K562 (cell line): ENCODE data around the gene MRGPRX3. TPM values are rescaled to one million over a fixed set of nuclear protein-coding genes. Genes with fewer than 3 reads are reported as not detected.
A peak's percentile ranks its signal among the peaks of the same experiment; 100 is the strongest.

Experiments
- ATAC-seq: fragments of 200-7000 bp; cut with Tn5 transposase; 3 replicates; pipeline ENCODE4 v1.9.1; 2020; ENCODE audit warnings: moderate library complexity
- BruUV-seq: library from RNA; stranded (reverse); fragments of 400-500 nt; replicated peaks from 2 replicates; lab custom pipeline; 2021; lab: Mats Ljungman, UMichigan
- CTCF ChIA-PET: fragments of 300-600 bp; formaldehyde crosslinking; extraction: SDS; loops from one replicate; lab custom pipeline; 2021; ENCODE audit warnings: low intra/inter-chr PET ratio; lab: Yijun Ruan, JAX
- POLR2A ChIA-PET: fragments of 300-600, 350-650 bp; sonication (Branson Sonifier 250); formaldehyde crosslinking; extraction: SDS; loops from one replicate; lab custom pipeline; 2021; ENCODE audit warnings: antibody characterized with exemption, inconsistent platforms; lab: Yijun Ruan, JAX
- DNase-seq, 4 experiments: peaks; one replicate each; pipeline versions ENCODE4 v3.0.0 to v3.0.0-alpha.2; 2011 to 2018; ENCODE audit warnings: low spot score in 3 of 4, mixed read lengths in 3 of 4; ENCODE audit errors: extremely low read depth in 1 of 4
- FAIRE-seq: peaks from 2 replicates; lab custom pipeline; 2011; peaks lifted over from hg19 to GRCh38; lab: Jason Lieb, UNC
- H2AFZ ChIP-seq: 2 replicates; pipeline ENCODE4 v1.6.0; 2011; ENCODE audit warnings: low read depth, low read length, control low read depth, inconsistent platforms
- H3K27ac ChIP-seq: fragments of 200-600 bp; 3 replicates; pipeline ENCODE4 v1.8.0; 2011; ENCODE audit warnings: low read depth, mild to moderate bottlenecking, control low read depth, inconsistent platforms, low read length, moderate library complexity, mixed read lengths; ENCODE audit errors: extremely low read depth
- H3K27me3 ChIP-seq, 2 experiments: fragments of 300-600 bp in 1 of 2; 2 replicates in 1 of 2; 3 replicates in 1 of 2; pipeline versions ENCODE4 v1.6.0 to v1.8.0; 2011; ENCODE audit warnings: inconsistent platforms in 2 of 2, low read length in 2 of 2, mild to moderate bottlenecking in 1 of 2, mixed read lengths in 1 of 2, moderate library complexity in 1 of 2; ENCODE audit not compliant: control insufficient read depth in 2 of 2, insufficient read depth in 2 of 2
- H3K36me3 ChIP-seq: fragments of 300-600 bp; 3 replicates; pipeline ENCODE4 v1.8.0; 2011; ENCODE audit warnings: mild to moderate bottlenecking, low read length, inconsistent platforms; ENCODE audit not compliant: control insufficient read depth, insufficient read depth
- H3K4me1 ChIP-seq, 2 experiments: fragments of 200-600 bp in 1 of 2; replicated peaks in 1 of 2; 2 replicates in 1 of 2; 3 replicates in 1 of 2; pipeline versions ENCODE4 v1.5.1 to v1.8.0; 2011; ENCODE audit warnings: inconsistent platforms in 2 of 2, low read length in 2 of 2, mild to moderate bottlenecking in 1 of 2, mixed read lengths in 1 of 2, moderate library complexity in 1 of 2; ENCODE audit not compliant: control insufficient read depth in 2 of 2, insufficient read depth in 2 of 2
- H3K4me2 ChIP-seq: 2 replicates; pipeline ENCODE4 v1.6.1; 2011; ENCODE audit warnings: low read length, control low read depth, inconsistent platforms, mixed read lengths; ENCODE audit not compliant: insufficient read depth
- H3K4me3 ChIP-seq: fragments of 200-600 bp; sonication (generic), shearing (Covaris generic); 2 replicates; pipeline ENCODE4 v1.5.1; 2016; ENCODE audit warnings: control low read depth, inconsistent platforms
- H3K79me2 ChIP-seq: fragments of 200-600 bp; 3 replicates; pipeline ENCODE4 v1.8.0; 2011; ENCODE audit warnings: low read length, inconsistent platforms; ENCODE audit not compliant: control insufficient read depth, insufficient read depth
- H3K9ac ChIP-seq, 2 experiments: 2 replicates each; pipeline versions ENCODE4 v1.6.0 to v1.6.1; 2011; ENCODE audit warnings: low read depth in 2 of 2, low read length in 2 of 2, control low read depth in 1 of 2, inconsistent platforms in 1 of 2, mild to moderate bottlenecking in 1 of 2, mixed read lengths in 1 of 2; ENCODE audit not compliant: insufficient read depth in 1 of 2
- H3K9me1 ChIP-seq: one replicate; pipeline ENCODE4 v1.6.0; 2011; ENCODE audit warnings: inconsistent platforms, mild to moderate bottlenecking, low read length, moderate library complexity; ENCODE audit not compliant: control insufficient read depth, insufficient read depth
- H3K9me3 ChIP-seq: replicated peaks from 2 replicates; pipeline ENCODE4 v1.5.1; 2011; ENCODE audit warnings: low read depth, low read length, inconsistent platforms; ENCODE audit not compliant: control insufficient read depth, insufficient read depth
- H4K20me1 ChIP-seq: replicated peaks from 2 replicates; pipeline ENCODE4 v1.6.1; 2011; ENCODE audit warnings: low read length, inconsistent platforms, mixed read lengths; ENCODE audit not compliant: control insufficient read depth, insufficient read depth
- CTCFL ChIP-seq: IDR thresholded peaks from 2 replicates; pipeline ENCODE4 v1.6.1; 2011; ENCODE audit warnings: borderline replicate concordance, low read depth, mild to moderate bottlenecking, moderate library complexity, low read length; ENCODE audit not compliant: insufficient read depth, poor library complexity, severe bottlenecking
- DEAF1 ChIP-seq: fragments of 450-650 bp; formaldehyde crosslinking; IDR thresholded peaks from 2 replicates; pipeline ENCODE4 v1.4.0; 2020; ENCODE audit warnings: mild to moderate bottlenecking, moderate library complexity
- SMARCA4 ChIP-seq: fragments of 450-650 bp; IDR thresholded peaks from 2 replicates; pipeline ENCODE4 v1.6.1; 2016
- SMC3 ChIP-seq: conservative IDR thresholded peaks from 2 replicates; pipeline ENCODE4 v1.6.1; 2011; ENCODE audit warnings: low read depth, low read length, improper control_type of control experiment; ENCODE audit not compliant: insufficient read depth
- WGBS: fragments of 100-300 bp; shearing (Covaris generic); methylation state at CpG from one replicate; pipeline ENCODE4 v1.1.6; 2016; ENCODE audit warnings: low coverage, mixed read lengths; ENCODE audit not compliant: insufficient coverage; ENCODE audit errors: missing lambda C conversion rate; 5-methylcytosine and 5-hydroxymethylcytosine counted together
- in situ Hi-C: fragments of 300-500 bp; cut with MboI; formaldehyde crosslinking; loops from 4 replicates; pipeline ENCODE4 v1.15.0; 2018; ENCODE audit warnings: inconsistent platforms, mixed read lengths
- intact Hi-C: fragments of 100-400 bp; cut with micrococcal nuclease; formaldehyde crosslinking; loops from 2 replicates; pipeline ENCODE4 v1.14.2; 2022
- polyA plus RNA-seq, 8 experiments: library from polyadenylated mRNA; depleted of rRNA in 4 of 8; stranded (reverse) in 5 of 8; unstranded in 3 of 8; fragments of >200 nt; fragmentation: Nextera tagmentation in 2 of 8; fragmentation: Illumina TruSeq in 1 of 8; extraction: Ambion mirVana in 2 of 8; extraction: Trizol in 1 of 8; gene quantifications; 2 replicates each; pipeline versions ENCODE4 v1.2.1 to v1.2.3, GENCODE V29; 2011 to 2014; ENCODE audit warnings: inconsistent platforms in 1 of 8, missing spikeins in 1 of 8
- total RNA-seq, 7 experiments: library from RNA; depleted of rRNA in 6 of 7; stranded (reverse); fragments of >200 nt in 6 of 7; fragmentation: Illumina TruSeq in 2 of 7; extraction: Trizol in 2 of 7; gene quantifications; 2 replicates each; pipeline versions ENCODE4 v1.2.1 to v1.2.3, GENCODE V29; 2011 to 2021; ENCODE audit warnings: low replicate concordance in 1 of 7
- TF ChIP-seq, protein P1 (sequence below), 3 experiments: IDR thresholded peaks in 2 of 3; conservative IDR thresholded peaks in 1 of 3; 2 replicates each; pipeline ENCODE4 v1.5.1; 2011 to 2012; ENCODE audit warnings: low read length in 3 of 3, mild to moderate bottlenecking in 3 of 3, control low read depth in 2 of 3, improper control_type of control experiment in 1 of 3, inconsistent platforms in 1 of 3, low read depth in 1 of 3, mixed read lengths in 1 of 3, moderate library complexity in 1 of 3; ENCODE audit not compliant: insufficient read depth in 2 of 3

The MRGPRX3 gene
- total and polyA plus RNA-seq, 9 of the 15 experiments (the other 6 are each of a cell fraction or from before 2014, with no cell fraction given), result not detected

DNA sequence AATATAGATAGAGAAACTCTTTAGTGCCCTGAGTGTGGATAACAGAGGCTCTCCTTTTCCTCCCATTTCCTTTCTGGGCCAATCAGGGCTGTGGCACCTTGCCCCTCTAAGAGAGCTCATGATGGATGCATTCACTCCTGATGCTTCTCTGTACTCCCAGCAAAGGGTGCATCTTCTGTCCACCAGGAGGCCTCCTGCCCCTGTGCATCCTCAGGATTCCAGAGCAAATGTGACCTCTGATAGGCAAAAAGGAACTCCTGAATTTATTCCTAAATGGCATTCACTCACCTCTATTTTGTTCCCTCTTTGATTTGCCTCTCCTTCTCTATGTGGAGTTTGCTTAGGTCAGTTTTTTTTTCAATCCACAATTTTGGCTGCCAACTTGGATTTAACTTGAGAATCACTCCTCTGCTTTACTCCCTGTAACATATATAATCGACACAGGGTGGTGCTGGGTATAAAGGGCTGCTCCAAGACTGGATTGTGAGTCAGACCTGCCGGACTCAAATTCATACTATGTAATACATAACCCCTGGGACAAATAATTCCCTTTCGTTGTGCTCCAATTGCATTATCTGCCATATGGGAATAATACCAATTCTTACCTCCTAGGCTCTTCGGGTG is 39.1 kb downstream of the MRGPRX3 start:
- H3K27ac ChIP-seq, result no peak overlapping the region
- BruUV-seq, result no TSS peak
- H4K20me1 ChIP-seq, result no peaks in the 10 kb centered on the region
- H2AFZ ChIP-seq, result no peak overlapping the region
- H3K4me3 ChIP-seq, result no peak overlapping the region
- DNase-seq (peak; percentile 32 to 42 (median 38)), ATAC-seq (peak; percentile 90), FAIRE-seq (peak; percentile 68)
- POLR2A ChIA-PET, result no interaction called here
- no peak overlapping the region for H3K9ac ChIP-seq
- intact Hi-C loops (loop anchor here (1.0 kb wide), 2 partner anchors 32 to 593 kb away; no protein-coding TSS in a partner anchor), in situ Hi-C loops (no loop called here)
- H3K4me2 ChIP-seq, result no peak overlapping the region
- CTCF ChIA-PET, result interaction anchor here (0.6 to 0.8 kb wide), 2 partner anchors 32 to 180 kb away, joined by 3 read pairs; no protein-coding TSS in a partner anchor
- peaks cover 6 to 13% of the 10 kb centered on the region in 2 experiments; a peak in 3 of 5 replicates for H3K27me3 ChIP-seq
- H3K36me3 ChIP-seq, result no peaks in the 10 kb centered on the region
- no peaks in the 10 kb centered on the region for H3K9me3 ChIP-seq
- H3K9me1 ChIP-seq, result no peaks in the 10 kb centered on the region
- no peaks in the 10 kb centered on the region for H3K79me2 ChIP-seq
- no peaks in the 10 kb centered on the region; a peak in 1 of 5 replicates for H3K4me1 ChIP-seq
- WGBS, result 3% methylated on average over 4 of the region's 4 CpGs
- TF ChIP-seq, protein P1, sequence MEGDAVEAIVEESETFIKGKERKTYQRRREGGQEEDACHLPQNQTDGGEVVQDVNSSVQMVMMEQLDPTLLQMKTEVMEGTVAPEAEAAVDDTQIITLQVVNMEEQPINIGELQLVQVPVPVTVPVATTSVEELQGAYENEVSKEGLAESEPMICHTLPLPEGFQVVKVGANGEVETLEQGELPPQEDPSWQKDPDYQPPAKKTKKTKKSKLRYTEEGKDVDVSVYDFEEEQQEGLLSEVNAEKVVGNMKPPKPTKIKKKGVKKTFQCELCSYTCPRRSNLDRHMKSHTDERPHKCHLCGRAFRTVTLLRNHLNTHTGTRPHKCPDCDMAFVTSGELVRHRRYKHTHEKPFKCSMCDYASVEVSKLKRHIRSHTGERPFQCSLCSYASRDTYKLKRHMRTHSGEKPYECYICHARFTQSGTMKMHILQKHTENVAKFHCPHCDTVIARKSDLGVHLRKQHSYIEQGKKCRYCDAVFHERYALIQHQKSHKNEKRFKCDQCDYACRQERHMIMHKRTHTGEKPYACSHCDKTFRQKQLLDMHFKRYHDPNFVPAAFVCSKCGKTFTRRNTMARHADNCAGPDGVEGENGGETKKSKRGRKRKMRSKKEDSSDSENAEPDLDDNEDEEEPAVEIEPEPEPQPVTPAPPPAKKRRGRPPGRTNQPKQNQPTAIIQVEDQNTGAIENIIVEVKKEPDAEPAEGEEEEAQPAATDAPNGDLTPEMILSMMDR (IDR thresholded peaks at IDR 0.05 in 2 of 3, conservative IDR thresholded peaks at IDR 0.05 in 1 of 3; ENCODE audit: insufficient read depth in 2 of 3, low read depth in 1 of 3, low read length in 3 of 3), result peak; percentile 60 to 70 (median 64)
- TF ChIP-seq DEAF1 (CRISPR knock-in tag) (peak; percentile 33; the same call in 1 of the 2 replicates), SMARCA4 (no peak), SMC3 (0 out of 2 replicates have a peak, but pooled peaks have one; percentile 37), CTCFL (peak; percentile 20)
